Thyroid gland (tissue), 4 donors: ENCODE results near the gene SPTB. TPM values are rescaled to one million over a fixed set of nuclear protein-coding genes. Genes with fewer than 3 reads are reported as not detected.

Experiments used
- DNase-seq, 2 donors: peaks; one replicate each; pipeline ENCODE4 v3.0.0-alpha.2; 2019
- H3K27ac ChIP-seq, 3 donors: fragments of 200-600 bp; sonication (generic); 1 replicate in 2 of 3; 2 replicates in 1 of 3; pipeline ENCODE4 v1.5.1; 2016 to 2019; ENCODE audit warnings: mild to moderate bottlenecking in 1 of 3, moderate library complexity in 1 of 3
- H3K27me3 ChIP-seq: fragments of 200-600 bp; sonication (generic); one replicate; pipeline ENCODE4 v1.5.1; 2019
- H3K36me3 ChIP-seq, 2 donors: fragments of 200-600 bp; sonication (generic); one replicate each; pipeline ENCODE4 v1.5.1; 2016 to 2019
- H3K4me1 ChIP-seq, 2 donors: fragments of 200-600 bp; sonication (generic); one replicate each; pipeline ENCODE4 v1.5.1; 2017 to 2019
- H3K4me3 ChIP-seq, 3 donors: fragments of 200-600 bp; sonication (generic); replicated peaks in 1 of 3; 1 replicate in 2 of 3; 2 replicates in 1 of 3; pipeline ENCODE4 v1.5.1; 2016; ENCODE audit warnings: mild to moderate bottlenecking in 1 of 3
- H3K9me3 ChIP-seq: fragments of 200-600 bp; sonication (generic); one replicate; pipeline ENCODE4 v1.5.1; 2017
- POLR2A ChIP-seq, 2 donors: fragments of 450-650 bp; IDR thresholded peaks; one replicate each; pipeline ENCODE4 v1.6.1; 2017; ENCODE audit warnings: antibody characterized with exemption in 2 of 2, mild to moderate bottlenecking in 2 of 2, moderate library complexity in 1 of 2
- WGBS, 2 donors: methylation state at CpG; one replicate each; pipeline ENCODE4 v1.1.5; 2017; 5-methylcytosine and 5-hydroxymethylcytosine counted together
- intact Hi-C: fragments of 100-400 bp; cut with DNase I; formaldehyde crosslinking; loops from one replicate; pipeline ENCODE4 v1.15.1; 2023
- total RNA-seq, 4 donors: library from RNA; depleted of rRNA; stranded (reverse); fragments of >200 nt; gene quantifications; one replicate each; pipeline ENCODE4 v1.2.3, GENCODE V29; 2016
- TF ChIP-seq, protein P1 (sequence below), 6 experiments: fragments of 200-600 bp in 3 of 6; fragments of 450-650 bp in 3 of 6; sonication (generic) in 3 of 6; IDR thresholded peaks; one replicate each; pipeline ENCODE4 v1.5.1; 2016 to 2019; ENCODE audit warnings: antibody characterized with exemption in 6 of 6, mild to moderate bottlenecking in 2 of 6, inconsistent platforms in 1 of 6, moderate library complexity in 1 of 6

Gene SPTB
- total RNA-seq, 4 donors from 2014 or later: 0.33 to 1.9 (median 0.61) TPM

DNA sequence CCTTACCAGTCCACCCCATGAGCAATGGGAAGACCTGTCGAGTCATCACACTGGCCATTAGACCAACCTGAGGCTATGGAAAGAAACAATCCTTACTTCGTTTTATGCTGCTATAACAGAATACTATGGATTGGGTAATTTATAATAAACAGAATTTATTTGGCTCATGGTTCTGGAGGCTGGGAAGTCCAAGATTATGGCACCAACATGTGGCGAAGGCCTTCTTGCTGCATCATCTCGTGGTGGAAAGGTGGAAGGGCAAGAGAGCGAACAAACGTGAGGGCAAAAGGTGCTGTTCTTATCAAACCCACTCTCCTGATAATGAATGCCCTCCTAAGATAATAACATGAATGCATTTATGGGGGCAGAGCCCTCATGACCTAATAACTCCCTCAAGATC, 9.6 kb upstream of the SPTB start:
- WGBS, 2 donors: 94 to 95% methylated on average over 6 of the region's 6 CpGs
- no peaks in the 10 kb centered on the region for H3K27me3 ChIP-seq
- H3K4me3 ChIP-seq: no peak overlapping the region
- H3K9me3 ChIP-seq: no peaks in the 10 kb centered on the region
- H3K27ac ChIP-seq: no peak overlapping the region
- DNase-seq: no peak
- H3K36me3 ChIP-seq: no peaks in the 10 kb centered on the region
- H3K4me1 ChIP-seq: no peaks in the 10 kb centered on the region
- intact Hi-C loops: loop anchor here (10.0 kb wide), 1 partner anchor 215 kb away; no protein-coding TSS in a partner anchor
- TF ChIP-seq, protein P1, sequence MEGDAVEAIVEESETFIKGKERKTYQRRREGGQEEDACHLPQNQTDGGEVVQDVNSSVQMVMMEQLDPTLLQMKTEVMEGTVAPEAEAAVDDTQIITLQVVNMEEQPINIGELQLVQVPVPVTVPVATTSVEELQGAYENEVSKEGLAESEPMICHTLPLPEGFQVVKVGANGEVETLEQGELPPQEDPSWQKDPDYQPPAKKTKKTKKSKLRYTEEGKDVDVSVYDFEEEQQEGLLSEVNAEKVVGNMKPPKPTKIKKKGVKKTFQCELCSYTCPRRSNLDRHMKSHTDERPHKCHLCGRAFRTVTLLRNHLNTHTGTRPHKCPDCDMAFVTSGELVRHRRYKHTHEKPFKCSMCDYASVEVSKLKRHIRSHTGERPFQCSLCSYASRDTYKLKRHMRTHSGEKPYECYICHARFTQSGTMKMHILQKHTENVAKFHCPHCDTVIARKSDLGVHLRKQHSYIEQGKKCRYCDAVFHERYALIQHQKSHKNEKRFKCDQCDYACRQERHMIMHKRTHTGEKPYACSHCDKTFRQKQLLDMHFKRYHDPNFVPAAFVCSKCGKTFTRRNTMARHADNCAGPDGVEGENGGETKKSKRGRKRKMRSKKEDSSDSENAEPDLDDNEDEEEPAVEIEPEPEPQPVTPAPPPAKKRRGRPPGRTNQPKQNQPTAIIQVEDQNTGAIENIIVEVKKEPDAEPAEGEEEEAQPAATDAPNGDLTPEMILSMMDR (IDR thresholded peaks at IDR 0.05): no peak
- no peak for TF ChIP-seq POLR2A (IDR thresholded peaks at IDR 0.05)

GRCh38 chr14:64885559-64885958, 5.9 kb upstream of the SPTB start:
- WGBS, 2 donors: 96 to 98% methylated on average over 2 of the region's 2 CpGs
- H3K4me1 ChIP-seq: peaks cover 0 to 3% of the 10 kb centered on the region in 2 donors
- no peak for DNase-seq
- no peaks in the 10 kb centered on the region for H3K9me3 ChIP-seq
- TF ChIP-seq, protein P1 (IDR thresholded peaks at IDR 0.05): no peak
- no peak for TF ChIP-seq POLR2A (IDR thresholded peaks at IDR 0.05)
- H3K4me3 ChIP-seq: no peak overlapping the region
- no peak overlapping the region for H3K27ac ChIP-seq
- no peaks in the 10 kb centered on the region for H3K36me3 ChIP-seq
- intact Hi-C loops: loop anchor here (10.0 kb wide), 1 partner anchor 211 kb away; no protein-coding TSS in a partner anchor
- H3K27me3 ChIP-seq: no peaks in the 10 kb centered on the region

- peak; percentile 50 to 57 for DNase-seq
- H3K4me3 ChIP-seq: peak overlapping the region in 2 of 3 donors; percentile 49 to 55
- H3K27ac ChIP-seq: no peak overlapping the region
- H3K36me3 ChIP-seq: no peaks in the 10 kb centered on the region
- no peaks in the 10 kb centered on the region for H3K9me3 ChIP-seq
- 6 to 11% methylated on average over 11 to 31 of the region's 49 CpGs for WGBS, 2 donors
- H3K27me3 ChIP-seq: no peaks in the 10 kb centered on the region
- intact Hi-C loops: loop anchor here (10.0 kb wide), 1 partner anchor 206 kb away; no protein-coding TSS in a partner anchor
- TF ChIP-seq, protein P1 (IDR thresholded peaks at IDR 0.05): peak in 1 of 6 experiments; percentile 14
- TF ChIP-seq POLR2A (IDR thresholded peaks at IDR 0.05): peak in 1 of 2 donors; percentile 21
- H3K4me1 ChIP-seq: peaks cover 0 to 16% of the 10 kb centered on the region in 2 donors
Measured at GRCh38 chr14:64880221-64881121, 764 bp upstream of the SPTB start.

GRCh38 chr14:64878837-64879634, 671 bp downstream of the SPTB start:
- Histone ChIP-seq H3K4me1 (peaks cover 0 to 16% of the 10 kb centered on the region in 2 donors), H3K9me3 (no peaks in the 10 kb centered on the region), H3K36me3 (no peaks in the 10 kb centered on the region), H3K27me3 (no peaks in the 10 kb centered on the region), H3K27ac (no peak overlapping the region), H3K4me3 (peak overlapping the region; percentile 6 to 55 (median 49))
- no peak for TF ChIP-seq POLR2A (IDR thresholded peaks at IDR 0.05)
- TF ChIP-seq, protein P1 (IDR thresholded peaks at IDR 0.05): no peak
- 16 to 28% methylated on average over 14 to 20 of the region's 43 CpGs for WGBS, 2 donors
- intact Hi-C loops: no loop called here
- DNase-seq: peak; percentile 4 to 7
